Glomerular visceral epithelial cell (primary cell): ENCODE measurements around the gene AFF3.
"Not testable (repeated sequence)": the region's sequence is repeated elsewhere in the genome, so short reads cannot be mapped to it uniquely, and the experiment has no call there.

ENCODE experiments used
- DNase-seq: peaks from one replicate; pipeline ENCODE4 v3.0.0-alpha.2; 2016; ENCODE audit errors: extremely low spot score

The AFF3 gene

GRCh38 chr2:99672766-99673350, 469.5 kb downstream of the AFF3 start:
- no peak for DNase-seq

GRCh38 chr2:99670768-99671734, 471.3 kb downstream of the AFF3 start:
- DNase-seq = no peak

GRCh38 chr2:99666256-99666655, 476.1 kb downstream of the AFF3 start:
- no peak for DNase-seq

- no peak for DNase-seq
Observed at GRCh38 chr2:99663641-99664040, 478.7 kb downstream of the AFF3 start.

GRCh38 chr2:99662761-99663341, 479.5 kb downstream of the AFF3 start:
- peak; percentile 75 for DNase-seq

GRCh38 chr2:99661761-99662160, 480.6 kb downstream of the AFF3 start:
- DNase-seq = not testable (repeated sequence)

GRCh38 chr2:99660616-99661406, 481.6 kb downstream of the AFF3 start:
- DNase-seq = no peak

- no peak for DNase-seq
Observed at GRCh38 chr2:99659874-99660273, 482.5 kb downstream of the AFF3 start.

GRCh38 chr2:99657691-99658258, 484.6 kb downstream of the AFF3 start:
- DNase-seq = no peak

GRCh38 chr2:99656994-99657393, 485.4 kb downstream of the AFF3 start:
- no peak for DNase-seq

GRCh38 chr2:99653433-99653832, 489.0 kb downstream of the AFF3 start:
- no peak for DNase-seq

GRCh38 chr2:99652862-99653261, 489.5 kb downstream of the AFF3 start:
- no peak for DNase-seq

- DNase-seq = no peak
Observed at GRCh38 chr2:99651930-99652670, 490.3 kb downstream of the AFF3 start.

GRCh38 chr2:99648906-99649789, 493.2 kb downstream of the AFF3 start:
- DNase-seq = no peak

GRCh38 chr2:99648178-99648844, 494.1 kb downstream of the AFF3 start:
- peak; percentile 7 for DNase-seq

- no peak for DNase-seq
Observed at GRCh38 chr2:99645960-99646359, 496.4 kb downstream of the AFF3 start.

GRCh38 chr2:99644419-99644787, 498.0 kb downstream of the AFF3 start:
- no peak for DNase-seq

- DNase-seq = no peak
Observed at GRCh38 chr2:99643787-99644418, 498.5 kb downstream of the AFF3 start.

- DNase-seq = no peak
Observed at GRCh38 chr2:99641999-99642398, 500.4 kb downstream of the AFF3 start.
